ENCODE measurements around the gene ASH1L. TPM values are rescaled to one million over a fixed set of nuclear protein-coding genes. Genes with fewer than 3 reads are reported as not detected.
"Not testable (repeated sequence)": the region's sequence is repeated elsewhere in the genome, so short reads cannot be mapped to it uniquely, and the experiment has no call there.

ASH1L gene
- polyA plus RNA-seq, 4 donors: 30.9 to 50.4 (median 43.5) TPM

DNA sequence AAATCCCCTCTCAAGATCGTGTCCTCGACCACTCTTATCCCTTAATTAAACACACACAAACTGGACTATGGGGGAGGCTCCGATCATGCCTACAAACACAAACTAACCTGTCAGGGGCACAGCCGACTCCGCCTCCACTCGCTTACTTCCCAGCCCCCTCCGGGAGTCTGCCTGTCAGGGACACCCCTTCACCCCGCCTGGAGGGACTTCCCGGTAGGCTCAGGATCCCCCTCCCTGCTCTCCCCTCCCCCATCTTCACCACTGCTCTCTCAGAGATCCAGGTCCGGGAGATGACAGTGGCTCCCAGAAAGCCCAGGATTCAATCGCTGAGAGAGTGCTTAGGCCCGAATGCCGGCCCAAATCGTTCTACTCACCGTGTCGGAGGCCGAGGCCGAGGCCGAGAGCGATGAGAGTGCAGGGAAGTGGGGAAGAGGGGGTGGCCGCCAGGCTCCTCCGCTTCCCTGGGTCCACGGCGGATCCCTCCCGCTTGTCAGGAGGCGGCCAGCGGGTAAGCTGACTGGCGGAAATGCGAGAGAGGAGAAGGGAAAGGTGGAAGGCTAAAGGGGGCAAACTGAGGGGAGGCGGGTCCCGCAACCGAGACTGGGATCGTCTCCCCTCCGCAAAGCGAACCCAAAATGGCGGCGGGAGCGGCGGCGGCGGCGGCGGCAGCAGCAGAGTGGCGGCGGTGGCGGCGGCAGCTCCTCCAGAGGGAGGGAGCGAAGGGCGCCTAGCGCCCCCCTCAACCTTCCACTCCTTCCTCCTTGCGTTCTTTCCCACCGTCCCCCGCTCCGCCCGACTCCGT is 623 bp downstream of the ASH1L start:
- peak in 3 of 4 donors; percentile 28 to 34 (median 31) for DNase-seq (ENCODE audit: low read depth in 4 of 4, low spot score in 2 of 4)

DNA sequence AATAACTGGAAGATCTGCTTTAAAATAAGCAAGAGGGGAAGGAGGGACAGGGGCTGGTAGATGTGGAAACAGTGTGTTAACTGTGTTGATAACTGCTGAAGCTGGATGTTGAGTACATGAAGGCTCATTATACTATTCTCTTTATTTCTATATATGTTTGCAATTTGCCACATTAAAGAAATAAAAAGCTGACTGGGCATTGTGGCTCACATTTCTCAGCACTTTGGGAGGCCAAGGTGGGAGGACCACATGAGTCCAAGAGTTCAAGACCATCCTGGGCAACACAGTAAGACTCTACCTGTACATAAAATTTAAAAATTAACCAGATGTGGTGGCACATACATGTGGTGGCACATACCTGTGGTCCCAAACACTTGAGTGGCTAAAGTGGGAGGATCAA is 6.7 kb downstream of the ASH1L start:
- no peak for DNase-seq (ENCODE audit: low read depth in 4 of 4, low spot score in 2 of 4)

DNA sequence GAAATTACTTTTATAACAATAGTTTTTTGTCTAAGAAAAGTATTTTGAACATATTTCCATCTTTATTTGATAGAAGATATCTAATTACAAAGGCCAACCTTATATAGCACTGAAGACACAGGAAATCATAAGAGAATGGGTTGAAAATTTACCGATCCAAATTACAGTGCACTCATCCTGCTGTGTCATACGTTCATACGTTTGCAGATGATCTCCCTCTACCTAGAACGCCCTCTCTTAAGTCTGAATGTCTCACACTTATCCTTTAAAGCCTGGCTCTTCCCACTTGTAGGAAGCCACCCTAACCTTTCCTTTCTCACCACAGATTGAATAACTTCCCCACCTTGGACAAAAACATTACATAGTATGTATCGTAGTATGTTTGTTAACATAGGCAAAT is 9.3 kb downstream of the ASH1L start:
- DNase-seq (ENCODE audit: low read depth in 4 of 4, low spot score in 2 of 4): no peak

DNA sequence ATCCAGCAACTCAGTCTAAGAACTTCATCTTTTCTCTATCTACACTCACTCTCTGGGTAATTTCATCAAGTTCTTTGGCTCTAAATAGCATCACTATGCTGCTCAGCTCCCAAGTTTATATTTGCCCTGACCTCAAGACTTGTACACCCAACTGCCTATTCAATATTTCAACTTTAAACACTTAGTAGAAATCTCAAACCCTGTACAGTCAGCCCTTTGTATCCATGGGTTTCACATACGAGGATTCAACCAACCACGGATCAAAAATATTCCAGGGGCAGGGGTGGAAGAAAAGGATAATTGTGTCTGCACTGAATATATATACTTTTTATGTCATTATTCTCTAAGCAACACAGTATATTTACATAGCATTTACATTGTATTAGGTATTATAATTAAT is 13.9 kb downstream of the ASH1L start:
- no peak for DNase-seq (ENCODE audit: low read depth in 4 of 4, low spot score in 2 of 4)

DNA sequence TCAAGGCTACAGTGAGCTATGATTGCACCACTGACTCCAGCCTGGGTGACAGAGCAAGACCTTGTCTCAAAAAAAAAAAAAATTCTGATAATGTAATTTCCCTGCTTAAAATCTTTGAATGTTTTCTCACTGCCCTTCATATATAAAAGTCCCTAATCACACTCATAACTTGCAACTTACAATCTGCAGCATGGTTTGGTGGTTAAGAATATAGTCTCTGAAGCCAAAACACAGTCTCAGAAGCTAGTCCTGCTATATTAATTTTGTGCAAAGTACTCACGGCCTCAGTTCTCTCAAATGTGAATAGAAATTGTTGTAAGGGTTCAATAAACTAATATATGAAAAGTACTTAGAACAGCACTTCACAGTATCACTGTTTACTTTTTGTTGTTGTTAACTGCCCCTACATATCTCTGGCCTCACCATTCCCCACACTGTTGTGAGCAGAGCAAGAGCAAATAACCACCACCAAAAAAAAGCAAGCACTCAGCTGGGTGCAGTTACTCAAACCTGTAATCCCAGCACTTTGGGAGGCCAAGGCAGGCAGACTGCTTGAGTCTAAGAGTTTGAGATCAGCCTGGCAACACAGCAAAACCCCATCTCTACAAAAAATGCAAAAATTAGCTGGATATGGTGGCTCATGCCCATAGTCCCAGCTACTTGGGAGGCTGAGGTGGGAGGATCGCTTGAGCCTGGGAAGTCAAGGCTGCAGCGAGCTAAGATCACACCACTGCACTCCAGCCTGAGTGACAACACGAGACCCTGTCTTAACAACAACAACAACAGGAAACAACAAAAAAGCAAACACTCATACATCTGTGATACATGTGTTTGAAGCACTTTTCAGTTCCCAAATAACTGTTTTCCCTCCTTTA is 22.4 kb downstream of the ASH1L start:
- DNase-seq (ENCODE audit: low read depth in 4 of 4, low spot score in 2 of 4): no peak

DNA sequence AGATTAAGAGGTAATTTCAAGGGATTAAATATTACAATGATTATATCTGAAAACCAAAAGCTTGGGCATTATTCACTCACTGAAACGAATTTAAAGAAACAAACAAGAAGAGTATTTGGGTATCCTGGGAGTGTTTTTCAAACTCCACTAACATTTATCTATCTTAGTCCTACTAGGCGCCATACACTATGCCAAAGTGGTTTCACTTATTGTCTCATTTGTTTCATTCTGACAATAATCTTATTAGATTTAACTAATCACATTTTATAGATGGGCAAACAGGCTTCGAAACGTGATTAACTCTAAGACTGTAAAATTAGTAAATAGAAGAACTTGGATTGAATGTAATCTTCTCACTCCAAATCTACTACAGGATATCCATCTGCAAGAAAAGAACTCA is 25.4 kb downstream of the ASH1L start:
- DNase-seq (ENCODE audit: low read depth in 4 of 4, low spot score in 2 of 4): no peak

DNA sequence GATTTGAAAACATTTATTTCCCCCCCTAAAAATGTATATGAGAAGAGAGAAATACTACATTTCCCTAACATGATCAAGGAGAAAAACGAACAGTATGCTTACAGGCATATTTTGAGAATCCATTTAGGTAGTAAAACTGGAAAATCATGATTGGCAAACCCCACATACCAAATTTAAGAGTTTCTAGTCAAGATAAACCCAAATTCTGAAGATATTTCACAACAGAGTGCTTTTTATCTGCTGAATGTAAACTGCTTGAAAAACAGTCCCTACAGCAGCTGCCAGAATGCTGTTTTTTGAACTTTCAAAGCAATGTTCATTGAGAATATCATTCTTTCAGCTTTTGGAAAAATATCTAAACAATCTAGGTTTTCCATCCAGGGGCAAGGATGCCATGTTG is 31.0 kb downstream of the ASH1L start:
- no peak for DNase-seq (ENCODE audit: low read depth in 4 of 4, low spot score in 2 of 4)

DNA sequence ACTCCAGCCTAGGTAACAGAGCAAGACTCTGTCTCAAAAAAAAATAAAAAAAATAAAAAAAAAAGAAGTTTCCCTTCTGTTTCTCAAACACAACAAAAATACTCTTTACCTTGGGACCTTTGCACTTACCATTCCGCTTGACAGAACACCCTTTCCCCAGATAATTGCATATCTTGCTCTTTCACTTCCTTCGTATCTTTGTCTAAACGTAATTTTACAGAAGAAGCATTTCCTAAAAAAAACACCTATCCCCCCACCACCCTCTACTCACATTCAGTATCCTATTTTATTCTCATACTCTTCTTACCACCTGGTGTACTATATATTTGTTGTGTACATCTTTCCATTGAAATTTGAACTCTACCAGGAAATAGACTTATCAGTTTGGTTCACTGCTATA is 32.7 kb downstream of the ASH1L start:
- no peak for DNase-seq (ENCODE audit: low read depth in 4 of 4, low spot score in 2 of 4)

DNA sequence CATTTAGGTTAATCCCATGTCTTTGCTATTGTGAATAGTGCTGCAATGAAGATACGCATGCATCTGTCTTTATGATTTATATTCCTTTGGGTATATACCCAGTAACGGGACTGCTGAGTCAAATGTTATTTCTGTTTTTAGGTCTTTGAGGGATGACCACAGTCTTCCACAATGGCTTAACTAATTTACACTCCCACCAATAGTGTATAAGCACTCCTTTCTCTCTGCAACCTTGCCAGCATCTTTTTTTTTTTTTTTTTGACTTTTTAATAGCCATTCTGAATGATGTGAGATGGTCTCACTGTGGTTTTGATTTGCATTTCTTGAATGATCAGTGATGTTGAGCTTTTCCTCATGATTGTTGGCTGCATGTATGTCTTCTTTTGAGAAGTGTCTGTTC is 33.5 kb downstream of the ASH1L start:
- DNase-seq (ENCODE audit: low read depth in 4 of 4, low spot score in 2 of 4): no peak

DNA sequence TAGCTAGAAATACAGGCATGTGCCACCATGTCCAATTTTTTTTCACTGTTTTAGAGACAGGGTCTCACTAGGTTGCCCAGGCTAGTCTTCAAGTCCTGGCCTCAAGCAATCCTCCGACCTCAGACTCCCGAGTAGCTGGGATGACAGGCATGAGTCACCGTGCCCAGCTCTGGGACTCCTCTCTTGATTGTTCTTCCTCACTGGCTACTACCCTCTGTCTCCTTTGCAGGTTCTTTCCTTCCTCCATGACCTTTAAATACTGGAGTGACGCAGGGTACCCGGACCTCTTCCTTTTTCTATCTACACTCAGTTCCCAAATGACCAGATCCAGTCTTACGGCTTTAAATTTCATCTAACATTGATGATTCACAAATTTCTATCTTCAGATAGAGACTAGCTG is 34.9 kb downstream of the ASH1L start:
- DNase-seq (ENCODE audit: low read depth in 4 of 4, low spot score in 2 of 4): no peak

DNA sequence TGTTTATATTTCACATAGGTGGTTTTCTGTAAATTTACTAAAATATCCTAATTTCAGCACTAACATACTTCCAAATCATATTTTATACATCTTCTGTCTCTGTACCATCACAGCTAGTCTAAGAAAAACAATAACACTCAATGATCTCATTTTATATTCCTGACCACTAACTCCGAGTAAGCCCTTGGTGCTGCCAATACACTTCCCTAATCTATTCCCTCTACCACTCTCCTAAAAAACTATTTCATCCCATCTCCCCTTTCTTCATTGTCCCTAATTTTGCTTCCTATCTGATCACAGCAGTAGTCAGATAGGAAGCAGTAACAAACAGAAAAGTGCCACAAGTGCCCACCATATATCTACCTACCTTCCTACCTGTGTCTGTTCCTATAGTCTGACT is 36.2 kb downstream of the ASH1L start:
- no peak for DNase-seq (ENCODE audit: low read depth in 4 of 4, low spot score in 2 of 4)

DNA sequence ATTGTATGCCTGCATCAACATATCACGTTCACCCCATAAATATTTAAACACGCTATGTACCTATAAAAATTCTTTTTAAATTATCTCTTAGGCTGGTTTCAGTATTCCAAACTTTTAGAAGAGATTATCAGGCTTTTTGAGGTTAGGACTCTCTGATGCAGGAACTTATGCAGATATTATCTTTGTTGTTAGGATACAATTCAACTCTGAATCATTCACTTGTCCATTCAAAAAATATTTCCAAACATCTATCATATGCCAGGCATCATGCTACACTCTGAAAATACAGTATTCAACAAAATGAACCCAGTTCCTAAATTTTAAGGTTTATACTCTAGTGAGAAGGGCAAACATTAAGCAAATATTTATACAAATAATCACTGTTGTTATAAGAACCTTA is 40.5 kb downstream of the ASH1L start:
- DNase-seq (ENCODE audit: low read depth in 4 of 4, low spot score in 2 of 4): no peak

DNA sequence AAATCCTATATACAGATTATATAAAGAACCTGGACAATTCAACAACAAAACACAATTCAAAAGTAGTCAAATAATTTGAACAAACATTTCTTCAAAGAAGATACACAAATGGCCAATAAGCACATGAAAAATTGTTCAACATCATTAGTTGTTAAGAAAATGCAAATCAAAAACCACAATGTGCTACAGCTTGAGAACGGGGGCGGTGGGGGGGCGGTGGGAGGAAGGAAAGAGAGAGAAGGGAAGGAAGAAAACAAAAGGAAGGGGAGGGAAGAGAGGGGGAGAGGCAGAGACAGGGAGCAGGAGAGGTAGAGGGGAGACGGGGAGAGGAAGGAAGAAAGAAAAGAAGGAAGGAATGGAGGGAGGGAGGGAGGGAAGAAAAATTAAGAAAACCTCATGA is 44.1 kb downstream of the ASH1L start:
- no peak for DNase-seq (ENCODE audit: low read depth in 4 of 4, low spot score in 2 of 4)

DNA sequence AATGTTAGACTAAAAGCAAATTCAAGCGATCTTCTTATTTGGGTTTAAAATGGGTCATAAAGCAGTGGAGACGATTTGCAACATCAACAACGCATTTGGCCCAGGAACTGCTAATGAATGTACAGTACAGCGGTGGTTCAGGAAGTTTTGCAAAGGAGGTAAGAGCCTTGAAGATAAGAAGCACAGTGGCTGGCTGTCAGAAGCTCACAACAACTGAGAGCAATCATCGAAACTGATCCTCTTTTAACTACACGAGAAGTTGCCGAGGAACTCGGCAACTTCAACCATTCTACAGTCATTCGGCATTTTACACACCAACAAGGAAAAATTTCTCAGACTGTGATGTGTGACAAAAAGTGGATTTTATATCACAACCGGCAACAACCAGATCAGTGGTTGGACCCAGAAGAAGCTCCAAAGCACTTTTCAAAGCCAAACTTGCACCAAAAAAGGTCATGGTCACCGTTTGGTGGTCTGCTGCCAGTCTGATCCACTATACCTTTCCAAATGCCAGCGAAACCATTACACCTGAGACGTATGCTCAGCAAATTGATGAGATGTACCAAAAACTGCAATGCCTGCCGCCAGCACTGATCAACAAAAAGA is 47.9 kb downstream of the ASH1L start:
- no peak for DNase-seq (ENCODE audit: low read depth in 4 of 4, low spot score in 2 of 4)

DNA sequence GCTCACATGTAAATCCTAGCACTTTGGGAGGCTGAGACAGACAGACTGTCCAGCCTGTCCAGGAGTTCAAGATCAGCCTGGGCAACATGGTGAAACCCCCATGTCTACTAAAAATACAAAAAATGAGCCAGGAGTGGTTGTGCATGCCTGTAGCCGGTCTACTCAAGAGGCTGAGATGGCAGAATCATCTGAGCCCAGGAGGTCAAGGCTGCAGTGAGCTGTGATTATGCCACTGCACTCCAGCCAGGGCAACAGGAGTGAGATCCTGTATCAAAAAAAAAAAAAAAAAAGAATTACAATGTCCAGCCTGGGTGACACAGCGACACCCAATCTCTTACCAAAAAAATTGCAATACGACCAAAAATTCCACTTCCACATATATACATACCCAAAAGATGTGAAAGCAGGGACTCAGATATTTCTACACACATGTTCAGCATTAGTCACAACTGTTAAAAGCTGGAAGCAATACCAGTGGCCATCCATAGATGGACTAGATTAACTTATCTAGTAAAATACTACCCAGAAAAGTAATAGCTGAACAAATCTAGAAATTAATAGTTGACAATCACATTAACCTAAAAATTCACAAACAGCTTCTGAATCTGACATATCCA is 49.2 kb downstream of the ASH1L start:
- no peak for DNase-seq (ENCODE audit: low read depth in 4 of 4, low spot score in 2 of 4)

DNA sequence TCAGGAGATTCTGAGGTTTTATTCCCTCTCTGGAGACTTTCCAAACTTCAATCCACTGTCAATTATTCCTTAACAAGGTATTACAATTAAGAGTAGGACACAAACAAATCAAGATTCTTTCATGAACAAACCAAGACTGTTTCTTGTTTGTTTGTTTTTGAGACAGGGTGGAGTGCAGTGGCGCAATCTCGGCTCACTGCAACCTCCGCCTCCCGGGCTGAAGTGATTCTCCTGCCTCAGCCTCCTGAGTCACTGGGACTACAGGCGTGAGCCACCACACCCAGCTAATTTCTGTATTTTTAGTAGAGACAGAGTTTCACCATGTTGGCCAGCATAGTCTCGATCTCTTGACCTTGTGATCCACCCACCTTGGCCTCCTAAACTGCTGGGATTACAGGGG is 51.2 kb downstream of the ASH1L start:
- DNase-seq (ENCODE audit: low read depth in 4 of 4, low spot score in 2 of 4): not testable (repeated sequence)

DNA sequence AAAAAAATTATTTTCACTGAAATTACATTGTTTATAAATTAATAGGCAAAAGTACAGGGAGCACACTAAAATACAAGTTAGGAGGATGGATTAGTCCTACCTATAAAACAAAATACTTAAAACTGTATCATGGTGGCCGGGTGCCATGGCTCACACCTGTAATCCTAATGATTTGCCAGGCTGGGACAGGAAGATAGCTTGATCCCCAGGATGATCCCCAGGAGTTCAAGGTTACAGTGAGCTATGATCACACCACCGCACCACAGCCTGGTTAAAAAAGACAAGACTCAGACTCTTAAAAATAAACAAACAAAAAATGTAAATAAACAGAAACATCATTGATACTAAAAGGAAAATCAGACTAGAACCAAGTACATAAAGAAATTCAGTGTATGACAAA is 53.5 kb downstream of the ASH1L start:
- DNase-seq (ENCODE audit: low read depth in 4 of 4, low spot score in 2 of 4): no peak

DNA sequence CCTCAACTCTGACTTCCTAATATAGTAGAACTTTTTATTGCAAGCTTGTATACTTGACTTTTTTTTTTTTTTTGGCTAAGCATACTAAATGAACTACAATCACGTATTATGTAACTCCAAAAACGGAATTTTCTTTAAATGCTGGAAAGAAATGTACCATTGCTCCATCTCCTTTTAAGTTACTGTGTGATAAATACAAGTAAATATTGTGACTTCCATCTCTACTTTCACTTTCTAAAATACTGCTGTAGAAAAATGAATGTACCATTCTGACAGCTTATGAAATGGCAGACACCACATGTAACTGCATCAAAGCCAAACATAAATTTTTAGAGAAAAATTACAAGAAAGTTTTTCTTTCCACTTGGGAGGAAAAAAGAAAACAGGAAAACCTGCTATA is 54.7 kb downstream of the ASH1L start:
- DNase-seq (ENCODE audit: low read depth in 4 of 4, low spot score in 2 of 4): no peak

DNA sequence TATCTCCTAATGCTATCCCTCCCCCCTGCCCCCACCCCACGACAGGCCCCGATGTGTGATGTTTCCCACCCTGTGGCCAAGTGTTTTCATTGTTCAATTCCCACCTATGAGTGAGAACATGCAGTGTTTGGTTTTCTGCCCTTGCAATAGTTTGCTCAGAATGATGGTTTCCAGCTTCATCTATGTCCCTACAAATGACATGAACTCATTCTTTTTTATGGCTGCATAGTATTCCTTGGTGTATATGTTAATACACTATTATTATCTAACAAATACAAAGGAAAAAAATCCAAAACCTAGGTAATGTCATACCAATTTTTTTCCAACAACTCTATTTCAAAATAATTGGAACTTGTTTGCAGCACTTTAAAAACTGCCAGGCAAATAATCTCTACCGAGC is 56.6 kb downstream of the ASH1L start:
- DNase-seq (ENCODE audit: low read depth in 4 of 4, low spot score in 2 of 4): not testable (repeated sequence)

DNA sequence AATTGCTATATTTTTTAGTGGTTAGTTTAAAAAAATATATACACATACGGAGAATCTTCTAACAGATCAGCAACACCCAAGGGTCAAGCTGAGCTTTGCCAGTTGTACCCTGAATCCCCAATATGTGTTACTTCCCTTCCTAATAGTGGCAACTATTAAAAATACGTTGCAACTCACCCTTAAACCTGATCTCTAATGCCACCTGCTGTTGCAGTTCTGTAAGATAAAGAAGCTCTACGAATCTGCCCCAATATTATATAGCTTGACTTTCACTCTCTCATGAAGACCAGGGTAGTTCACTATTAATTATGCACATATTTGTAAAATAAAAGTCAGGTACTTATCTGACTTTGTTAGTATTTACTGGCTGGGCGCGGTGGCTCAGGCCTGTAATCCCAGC is 58.4 kb downstream of the ASH1L start:
- DNase-seq (ENCODE audit: low read depth in 4 of 4, low spot score in 2 of 4): no peak
